SK-N-SH (cell line): ENCODE results near the gene FBXO21. TPM values are rescaled to one million over a fixed set of nuclear protein-coding genes. Genes with fewer than 3 reads are reported as not detected.

ENCODE experiments used
- CTCF ChIA-PET: fragments of 300-600, 350-600 bp; formaldehyde crosslinking; extraction: SDS; loops from one replicate; lab custom pipeline; 2021; lab: Yijun Ruan, JAX
- POLR2A ChIA-PET: fragments of 350-600 bp; sonication (Branson Sonifier 250); formaldehyde crosslinking; extraction: SDS; loops from one replicate; lab custom pipeline; 2020; ENCODE audit warnings: antibody characterized with exemption, inconsistent platforms; lab: Yijun Ruan, JAX
- DNase-seq: peaks from one replicate; pipeline ENCODE4 v3.0.0; 2012
- H2AFZ ChIP-seq: fragments of 200-600 bp; sonication (generic); 2 replicates; pipeline ENCODE4 v1.8.1; 2016; ENCODE audit warnings: antibody characterized with exemption, mild to moderate bottlenecking, low read depth
- H3F3A ChIP-seq: fragments of 200-600 bp; sonication (generic); replicated peaks from 2 replicates; pipeline ENCODE3; 2016; ENCODE audit warnings: antibody characterized with exemption, mild to moderate bottlenecking; ENCODE audit not compliant: insufficient read depth
- H3K27ac ChIP-seq, 2 experiments: fragments of 200-500 bp in 1 of 2; fragments of 200-600 bp in 1 of 2; sonication (Bioruptor generic) in 1 of 2; sonication (generic), shearing (Covaris generic) in 1 of 2; 2 replicates each; pipeline versions ENCODE4 v1.5.1 to v1.6.1; 2014 to 2016; ENCODE audit warnings: low read depth in 2 of 2, inconsistent platforms in 1 of 2, low read length in 1 of 2, mild to moderate bottlenecking in 1 of 2, mixed read lengths in 1 of 2
- H3K27me3 ChIP-seq: fragments of 200-600 bp; sonication (generic), shearing (Covaris generic); 2 replicates; pipeline ENCODE4 v1.6.1; 2016; ENCODE audit warnings: mixed run types; ENCODE audit not compliant: insufficient read depth
- H3K36me3 ChIP-seq, 2 experiments: fragments of 200-500 bp in 1 of 2; fragments of 200-600 bp in 1 of 2; sonication (Bioruptor generic) in 1 of 2; sonication (generic) in 1 of 2; replicated peaks in 1 of 2; 2 replicates each; pipeline versions ENCODE3 to v1.5.1; 2014 to 2016; ENCODE audit warnings: low read length in 1 of 2, mild to moderate bottlenecking in 1 of 2; ENCODE audit not compliant: insufficient read depth in 2 of 2, control insufficient read depth in 1 of 2
- H3K4me1 ChIP-seq, 2 experiments: fragments of 200-500 bp in 1 of 2; fragments of 200-600 bp in 1 of 2; sonication (Bioruptor generic) in 1 of 2; sonication (generic), shearing (Covaris generic) in 1 of 2; 2 replicates each; pipeline versions ENCODE4 v1.5.1 to v1.6.1; 2014 to 2016; ENCODE audit warnings: low read depth in 1 of 2, low read length in 1 of 2, mixed run types in 1 of 2; ENCODE audit not compliant: insufficient read depth in 2 of 2, control insufficient read depth in 1 of 2
- H3K4me2 ChIP-seq: fragments of 200-600 bp; sonication (generic), shearing (Covaris generic); 2 replicates; pipeline ENCODE4 v1.6.1; 2017; ENCODE audit warnings: mixed run types
- H3K4me3 ChIP-seq, 2 experiments: fragments of 200-500 bp in 1 of 2; fragments of 200-600 bp in 1 of 2; sonication (Bioruptor generic) in 1 of 2; sonication (generic), shearing (Covaris generic) in 1 of 2; 2 replicates each; pipeline versions ENCODE4 v1.5.1 to v1.8.1; 2014 to 2016; ENCODE audit warnings: low read depth in 2 of 2, inconsistent platforms in 1 of 2, low read length in 1 of 2, mild to moderate bottlenecking in 1 of 2, mixed read lengths in 1 of 2, moderate library complexity in 1 of 2
- H3K79me2 ChIP-seq: fragments of 200-600 bp; sonication (generic); 2 replicates; pipeline ENCODE4 v1.8.1; 2017; ENCODE audit warnings: mild to moderate bottlenecking; ENCODE audit not compliant: insufficient read depth
- H3K9ac ChIP-seq: fragments of 200-600 bp; sonication (generic); 2 replicates; pipeline ENCODE4 v1.6.1; 2017; ENCODE audit warnings: mixed run types
- H3K9me2 ChIP-seq: fragments of 200-600 bp; sonication (generic); 2 replicates; pipeline ENCODE4 v1.6.1; 2017; ENCODE audit warnings: mixed run types
- H3K9me3 ChIP-seq: fragments of 200-600 bp; sonication (generic); 2 replicates; pipeline ENCODE4 v1.6.1; 2017; ENCODE audit warnings: mixed run types, mild to moderate bottlenecking, moderate library complexity
- H4K20me1 ChIP-seq: fragments of 200-600 bp; sonication (generic); 2 replicates; pipeline ENCODE4 v1.6.1; 2017; ENCODE audit warnings: mild to moderate bottlenecking, mixed run types; ENCODE audit not compliant: insufficient read depth
- EP300 ChIP-seq, 2 experiments: IDR thresholded peaks; 2 replicates each; pipeline versions ENCODE4 v1.4.0 to v1.6.1; 2012; ENCODE audit warnings: borderline replicate concordance in 1 of 2, low read depth in 1 of 2, low read length in 1 of 2
- EZH2phosphoT487 ChIP-seq: fragments of 200-600 bp; sonication (generic); IDR thresholded peaks from 2 replicates; pipeline ENCODE4 v1.6.1; 2017; ENCODE audit warnings: low read depth, mixed run types, mild to moderate bottlenecking, antibody characterized with exemption, moderate library complexity, borderline replicate concordance
- FOXJ3 ChIP-seq: sonication (generic); formaldehyde crosslinking; IDR thresholded peaks from 2 replicates; pipeline ENCODE4 v1.5.1; 2020; ENCODE audit warnings: mild to moderate bottlenecking, missing genetic modification reagents
- FOXM1 ChIP-seq: IDR thresholded peaks from 2 replicates; pipeline ENCODE4 v1.4.0; 2012; ENCODE audit warnings: low read depth, mild to moderate bottlenecking
- GATA2 ChIP-seq: sonication (generic); formaldehyde crosslinking; IDR thresholded peaks from 2 replicates; pipeline ENCODE4 v1.5.0; 2020; ENCODE audit warnings: mild to moderate bottlenecking, missing genetic modification reagents
- MAX ChIP-seq: IDR thresholded peaks from 2 replicates; pipeline ENCODE4 v1.4.0; 2012; ENCODE audit warnings: low read depth
- MXI1 ChIP-seq: IDR thresholded peaks from 2 replicates; pipeline ENCODE4 v1.6.1; 2012; ENCODE audit warnings: mild to moderate bottlenecking, low read depth, low read length, improper control_type of control experiment
- NRF1 ChIP-seq: IDR thresholded peaks from 2 replicates; pipeline ENCODE4 v1.6.1; 2012; ENCODE audit warnings: low read depth, mild to moderate bottlenecking, low read length
- POLR2AphosphoS5 ChIP-seq: IDR thresholded peaks from 2 replicates; pipeline ENCODE4 v1.6.1; 2012; ENCODE audit warnings: low read depth, low read length
- RCOR1 ChIP-seq: fragments of 150-350 bp; IDR thresholded peaks from 2 replicates; pipeline ENCODE4 v1.6.1; 2017; ENCODE audit warnings: antibody characterized with exemption, low read length
- REST ChIP-seq: IDR thresholded peaks from 2 replicates; pipeline ENCODE4 v1.6.1; 2012; ENCODE audit warnings: mild to moderate bottlenecking, low read depth, low read length, moderate library complexity
- RXRA ChIP-seq: IDR thresholded peaks from 2 replicates; pipeline ENCODE4 v1.4.0; 2012; ENCODE audit warnings: low read depth, mild to moderate bottlenecking, borderline replicate concordance
- SIN3A ChIP-seq: IDR thresholded peaks from 2 replicates; pipeline ENCODE4 v1.6.1; 2012; ENCODE audit warnings: low read depth, mild to moderate bottlenecking, low read length, moderate library complexity, borderline replicate concordance
- SMC3 ChIP-seq: IDR thresholded peaks from 2 replicates; pipeline ENCODE4 v1.6.1; 2012; ENCODE audit warnings: low read depth, low read length, improper control_type of control experiment
- TAF1 ChIP-seq: IDR thresholded peaks from 2 replicates; pipeline ENCODE4 v1.6.1; 2012; ENCODE audit warnings: low read depth, mild to moderate bottlenecking, low read length, moderate library complexity, borderline replicate concordance
- TEAD4 ChIP-seq: IDR thresholded peaks from 2 replicates; pipeline ENCODE4 v1.4.0; 2012; ENCODE audit warnings: mild to moderate bottlenecking, borderline replicate concordance; ENCODE audit not compliant: insufficient read depth
- USF1 ChIP-seq: IDR thresholded peaks from 2 replicates; pipeline ENCODE4 v1.4.0; 2012; ENCODE audit warnings: low read depth, borderline replicate concordance
- YY1 ChIP-seq: IDR thresholded peaks from 2 replicates; pipeline ENCODE4 v1.4.0; 2012; ENCODE audit warnings: low read depth, mild to moderate bottlenecking
- ZBTB33 ChIP-seq: IDR thresholded peaks from 2 replicates; pipeline ENCODE4 v1.4.0; 2012; ENCODE audit warnings: low read depth, borderline replicate concordance
- WGBS: methylation state at CpG from one replicate; pipeline ENCODE4 v1.1.6; 2017; ENCODE audit warnings: low lambda C conversion rate; 5-methylcytosine and 5-hydroxymethylcytosine counted together
- polyA plus RNA-seq, 3 experiments: library from polyadenylated mRNA; depleted of rRNA; stranded (reverse); fragments of >200 nt; gene quantifications; 2 replicates each; pipeline ENCODE4 v1.2.3, GENCODE V29; 2012

FBXO21 gene
- polyA plus RNA-seq, 1 of the 3 experiments (the other 2 are of a cell fraction): 44.2 TPM

GRCh38 chr12:117125767-117126166 lies 64.5 kb downstream of the FBXO21 start:
- H2AFZ ChIP-seq: no peak overlapping the region
- no peaks in the 10 kb centered on the region for H3K9me3 ChIP-seq
- CTCF ChIA-PET: no interaction called here
- no peaks in the 10 kb centered on the region for H3K79me2 ChIP-seq
- peaks cover 33% of the 10 kb centered on the region for H3F3A ChIP-seq
- no peak for DNase-seq
- peak overlapping the region; percentile 54 for H3K4me2 ChIP-seq
- H3K4me1 ChIP-seq: peaks cover 0 to 20% of the 10 kb centered on the region in 2 experiments; a peak in 2 of 4 replicates
- no peaks in the 10 kb centered on the region for H3K36me3 ChIP-seq
- no peak overlapping the region for H3K9ac ChIP-seq
- H3K9me2 ChIP-seq: no peaks in the 10 kb centered on the region
- no peaks in the 10 kb centered on the region for H3K27me3 ChIP-seq
- H4K20me1 ChIP-seq: no peaks in the 10 kb centered on the region
- no peak overlapping the region for H3K4me3 ChIP-seq
- H3K27ac ChIP-seq: peak overlapping the region in 1 of 2 experiments; percentile 41; a peak in 1 of 4 replicates
- 52% methylated on average over 7 of the region's 7 CpGs for WGBS
- POLR2A ChIA-PET: no interaction called here
- TF ChIP-seq POLR2AphosphoS5 (no peak), EP300 (IDR thresholded peaks at IDR 0.05; ENCODE audit: borderline replicate concordance in 1 of 2, low read depth in 1 of 2, low read length in 1 of 2) (no peak), USF1 (no peak), MAX (no peak), MXI1 (no peak), TEAD4 (no peak), SMC3 (no peak), TAF1 (no peak), REST (no peak), RXRA (no peak), YY1 (no peak), NRF1 (no peak), SIN3A (no peak), FOXM1 (no peak), GATA2 (CRISPR knock-in tag) (no peak), RCOR1 (no peak), EZH2phosphoT487 (no peak), ZBTB33 (no peak), FOXJ3 (CRISPR knock-in tag) (no peak)
- TF ChIP-seq, all 33 proteins: peak for 0
